DMS 273 (cell line): Measurements from ENCODE around the gene STAB1.
A peak's percentile ranks its signal among the peaks of the same experiment; 100 is the strongest.

Experiments
- DNase-seq: peaks from one replicate; lab custom pipeline; 2025; ENCODE audit not compliant: unreplicated experiment; lab: John Stamatoyannopoulos, UW

The STAB1 gene

GRCh38 chr3:52458770-52459545, 36.2 kb upstream of the STAB1 start:
- DNase-seq = no peak

- no peak for DNase-seq
These were observed 33.3 kb upstream of the STAB1 start for GRCh38 chr3:52461874-52462273.

GRCh38 chr3:52463416-52463815, 31.7 kb upstream of the STAB1 start:
- no peak for DNase-seq

- peak; percentile 85 for DNase-seq
These were observed 26.8 kb upstream of the STAB1 start for GRCh38 chr3:52468336-52468735.

- peak; percentile 91 for DNase-seq
These were observed 26.1 kb upstream of the STAB1 start for GRCh38 chr3:52469001-52469400.

- DNase-seq = no peak
These were observed 24.2 kb upstream of the STAB1 start for GRCh38 chr3:52470920-52471319.

GRCh38 chr3:52471371-52472238, 23.5 kb upstream of the STAB1 start:
- peak; percentile 57 for DNase-seq

GRCh38 chr3:52472239-52473000, 22.7 kb upstream of the STAB1 start:
- DNase-seq = no peak

- no peak for DNase-seq
These were observed 22.1 kb upstream of the STAB1 start for GRCh38 chr3:52473026-52473425.

- DNase-seq = no peak
These were observed 17.9 kb upstream of the STAB1 start for GRCh38 chr3:52477076-52477795.

- no peak for DNase-seq
These were observed 17.4 kb upstream of the STAB1 start for GRCh38 chr3:52477796-52478095.

- DNase-seq = no peak
These were observed 15.9 kb upstream of the STAB1 start for GRCh38 chr3:52479037-52479876.

GRCh38 chr3:52479877-52480575, 15.1 kb upstream of the STAB1 start:
- no peak for DNase-seq

- peak; percentile 81 for DNase-seq
These were observed 14.1 kb upstream of the STAB1 start for GRCh38 chr3:52480768-52481715.

- DNase-seq = peak; percentile 17
These were observed 13.2 kb upstream of the STAB1 start for GRCh38 chr3:52481819-52482521.

- no peak for DNase-seq
These were observed 12.1 kb upstream of the STAB1 start for GRCh38 chr3:52483081-52483480.

- no peak for DNase-seq
These were observed 11.4 kb upstream of the STAB1 start for GRCh38 chr3:52483577-52484381.
